Mammary epithelial cell (primary cell): ENCODE data around the gene PIK3C2G.

Source experiments
- EZH2 ChIP-seq: IDR thresholded peaks from 2 replicates; pipeline ENCODE4 v1.6.1; 2012; ENCODE audit warnings: low read length, inconsistent platforms, borderline replicate concordance
- TF ChIP-seq, protein P1 (sequence below), 2 donors: IDR thresholded peaks in 1 of 2; conservative IDR thresholded peaks in 1 of 2; 2 replicates each; pipeline ENCODE4 v1.5.1; 2011 to 2012; ENCODE audit warnings: inconsistent platforms in 2 of 2, low read length in 2 of 2, mild to moderate bottlenecking in 2 of 2, control low read depth in 1 of 2, low read depth in 1 of 2; ENCODE audit not compliant: insufficient read depth in 1 of 2; ENCODE audit errors: extremely low read depth in 1 of 2

DNA sequence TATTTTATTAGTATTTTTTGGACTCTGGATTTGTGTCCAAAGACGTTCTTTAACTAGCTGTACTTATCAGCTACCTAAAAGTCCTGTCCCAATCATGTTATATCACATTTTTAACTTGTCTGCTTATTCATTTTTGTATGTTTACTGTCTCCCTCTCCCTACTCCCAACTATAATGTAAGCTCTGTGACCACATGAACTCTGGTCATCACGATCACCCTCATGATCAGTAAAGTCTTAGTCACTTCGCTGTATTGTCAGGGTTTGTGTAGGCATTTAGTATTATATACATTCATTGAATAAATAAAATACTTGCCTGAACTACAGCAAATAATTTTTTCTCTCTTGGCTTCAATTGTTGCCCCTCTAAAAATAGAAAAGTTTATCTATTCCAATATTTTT is 211.0 kb downstream of the PIK3C2G start:
- TF ChIP-seq, protein P1, sequence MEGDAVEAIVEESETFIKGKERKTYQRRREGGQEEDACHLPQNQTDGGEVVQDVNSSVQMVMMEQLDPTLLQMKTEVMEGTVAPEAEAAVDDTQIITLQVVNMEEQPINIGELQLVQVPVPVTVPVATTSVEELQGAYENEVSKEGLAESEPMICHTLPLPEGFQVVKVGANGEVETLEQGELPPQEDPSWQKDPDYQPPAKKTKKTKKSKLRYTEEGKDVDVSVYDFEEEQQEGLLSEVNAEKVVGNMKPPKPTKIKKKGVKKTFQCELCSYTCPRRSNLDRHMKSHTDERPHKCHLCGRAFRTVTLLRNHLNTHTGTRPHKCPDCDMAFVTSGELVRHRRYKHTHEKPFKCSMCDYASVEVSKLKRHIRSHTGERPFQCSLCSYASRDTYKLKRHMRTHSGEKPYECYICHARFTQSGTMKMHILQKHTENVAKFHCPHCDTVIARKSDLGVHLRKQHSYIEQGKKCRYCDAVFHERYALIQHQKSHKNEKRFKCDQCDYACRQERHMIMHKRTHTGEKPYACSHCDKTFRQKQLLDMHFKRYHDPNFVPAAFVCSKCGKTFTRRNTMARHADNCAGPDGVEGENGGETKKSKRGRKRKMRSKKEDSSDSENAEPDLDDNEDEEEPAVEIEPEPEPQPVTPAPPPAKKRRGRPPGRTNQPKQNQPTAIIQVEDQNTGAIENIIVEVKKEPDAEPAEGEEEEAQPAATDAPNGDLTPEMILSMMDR (conservative IDR thresholded peaks at IDR 0.05 in 1 of 2, IDR thresholded peaks at IDR 0.05 in 1 of 2; ENCODE audit: extremely low read depth in 1 of 2, insufficient read depth in 1 of 2, low read depth in 1 of 2, low read length in 2 of 2): no peak
- TF ChIP-seq EZH2: no peak
